ENCODE results near the gene EAPP.

GRCh38 chr14:34537677-34538009 is 1.9 kb downstream of the EAPP start:
- TF ChIP-seq, protein P1, sequence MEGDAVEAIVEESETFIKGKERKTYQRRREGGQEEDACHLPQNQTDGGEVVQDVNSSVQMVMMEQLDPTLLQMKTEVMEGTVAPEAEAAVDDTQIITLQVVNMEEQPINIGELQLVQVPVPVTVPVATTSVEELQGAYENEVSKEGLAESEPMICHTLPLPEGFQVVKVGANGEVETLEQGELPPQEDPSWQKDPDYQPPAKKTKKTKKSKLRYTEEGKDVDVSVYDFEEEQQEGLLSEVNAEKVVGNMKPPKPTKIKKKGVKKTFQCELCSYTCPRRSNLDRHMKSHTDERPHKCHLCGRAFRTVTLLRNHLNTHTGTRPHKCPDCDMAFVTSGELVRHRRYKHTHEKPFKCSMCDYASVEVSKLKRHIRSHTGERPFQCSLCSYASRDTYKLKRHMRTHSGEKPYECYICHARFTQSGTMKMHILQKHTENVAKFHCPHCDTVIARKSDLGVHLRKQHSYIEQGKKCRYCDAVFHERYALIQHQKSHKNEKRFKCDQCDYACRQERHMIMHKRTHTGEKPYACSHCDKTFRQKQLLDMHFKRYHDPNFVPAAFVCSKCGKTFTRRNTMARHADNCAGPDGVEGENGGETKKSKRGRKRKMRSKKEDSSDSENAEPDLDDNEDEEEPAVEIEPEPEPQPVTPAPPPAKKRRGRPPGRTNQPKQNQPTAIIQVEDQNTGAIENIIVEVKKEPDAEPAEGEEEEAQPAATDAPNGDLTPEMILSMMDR (IDR thresholded peaks at IDR 0.05): no peak
- no peak for TF ChIP-seq POLR2A (IDR thresholded peaks at IDR 0.05)
- TF ChIP-seq POLR2AphosphoS5 (IDR thresholded peaks at IDR 0.05): no peak
- no peak for TF ChIP-seq EP300 (IDR thresholded peaks at IDR 0.05)
